IPS DF 4.7 (cell line): ENCODE data around the gene KYNU.
"Not testable (repeated sequence)": the region's sequence is repeated elsewhere in the genome, so short reads cannot be mapped to it uniquely, and the experiment has no call there.

Experiments used
- DNase-seq: peaks from one replicate; pipeline ENCODE4 v3.0.0-alpha.2; 2013; ENCODE audit warnings: low spot score; ENCODE audit errors: extremely low read depth

Gene KYNU

GRCh38 chr2:142915502-142915901 is 38.0 kb downstream of the KYNU start:
- no peak for DNase-seq

- DNase-seq = no peak
Measured at GRCh38 chr2:142918624-142919023, 41.2 kb downstream of the KYNU start.

- no peak for DNase-seq
Measured at GRCh38 chr2:142920571-142920970, 43.1 kb downstream of the KYNU start.

- no peak for DNase-seq
Measured at GRCh38 chr2:142926445-142926844, 49.0 kb downstream of the KYNU start.

- no peak for DNase-seq
Measured at GRCh38 chr2:142930835-142931398, 53.5 kb downstream of the KYNU start.

- no peak for DNase-seq
Measured at GRCh38 chr2:142933916-142934315, 56.5 kb downstream of the KYNU start.

GRCh38 chr2:142935563-142936089 is 58.2 kb downstream of the KYNU start:
- no peak for DNase-seq

GRCh38 chr2:142936629-142937028 is 59.2 kb downstream of the KYNU start:
- DNase-seq = no peak

GRCh38 chr2:142937347-142937746 is 59.9 kb downstream of the KYNU start:
- DNase-seq = no peak

- DNase-seq = no peak
Measured at GRCh38 chr2:142938240-142938639, 60.8 kb downstream of the KYNU start.

GRCh38 chr2:142940606-142941223 is 63.3 kb downstream of the KYNU start:
- DNase-seq = no peak

- no peak for DNase-seq
Measured at GRCh38 chr2:142942690-142943089, 65.2 kb downstream of the KYNU start.

GRCh38 chr2:142944264-142944663 is 66.8 kb downstream of the KYNU start:
- DNase-seq = no peak

GRCh38 chr2:142944721-142945120 is 67.3 kb downstream of the KYNU start:
- no peak for DNase-seq

- DNase-seq = no peak
Measured at GRCh38 chr2:142946941-142947340, 69.5 kb downstream of the KYNU start.

GRCh38 chr2:142948723-142949122 is 71.3 kb downstream of the KYNU start:
- DNase-seq = not testable (repeated sequence)

GRCh38 chr2:142950323-142950722 is 72.9 kb downstream of the KYNU start:
- DNase-seq = not testable (repeated sequence)

GRCh38 chr2:142951190-142952007 is 73.9 kb downstream of the KYNU start:
- no peak for DNase-seq

- DNase-seq = no peak
Measured at GRCh38 chr2:142952018-142952417, 74.6 kb downstream of the KYNU start.

GRCh38 chr2:142952793-142953494 is 75.5 kb downstream of the KYNU start:
- DNase-seq = no peak

GRCh38 chr2:142954493-142954892 is 77.0 kb downstream of the KYNU start:
- no peak for DNase-seq

- no peak for DNase-seq
Measured at GRCh38 chr2:142957144-142957543, 79.7 kb downstream of the KYNU start.
